T47D (cell line): ENCODE measurements around the gene SPNS2.

Experiments used
- DNase-seq, 2 experiments: peaks; one replicate each; pipeline versions ENCODE4 v3.0.0 to v3.0.0-alpha.2; 2011 to 2012; ENCODE audit warnings: low read depth in 1 of 2, low spot score in 1 of 2
- JUND ChIP-seq: IDR thresholded peaks from 2 replicates; pipeline ENCODE4 v1.6.1; 2012; ENCODE audit warnings: low read depth
- in situ Hi-C: cut with HindIII; loops from 2 replicates; pipeline ENCODE4 v1.10.0; 2016; ENCODE audit warnings: low sequenced_read_pairs, low pct_unique_long_range_greater_than_20kb

SPNS2 gene

DNA sequence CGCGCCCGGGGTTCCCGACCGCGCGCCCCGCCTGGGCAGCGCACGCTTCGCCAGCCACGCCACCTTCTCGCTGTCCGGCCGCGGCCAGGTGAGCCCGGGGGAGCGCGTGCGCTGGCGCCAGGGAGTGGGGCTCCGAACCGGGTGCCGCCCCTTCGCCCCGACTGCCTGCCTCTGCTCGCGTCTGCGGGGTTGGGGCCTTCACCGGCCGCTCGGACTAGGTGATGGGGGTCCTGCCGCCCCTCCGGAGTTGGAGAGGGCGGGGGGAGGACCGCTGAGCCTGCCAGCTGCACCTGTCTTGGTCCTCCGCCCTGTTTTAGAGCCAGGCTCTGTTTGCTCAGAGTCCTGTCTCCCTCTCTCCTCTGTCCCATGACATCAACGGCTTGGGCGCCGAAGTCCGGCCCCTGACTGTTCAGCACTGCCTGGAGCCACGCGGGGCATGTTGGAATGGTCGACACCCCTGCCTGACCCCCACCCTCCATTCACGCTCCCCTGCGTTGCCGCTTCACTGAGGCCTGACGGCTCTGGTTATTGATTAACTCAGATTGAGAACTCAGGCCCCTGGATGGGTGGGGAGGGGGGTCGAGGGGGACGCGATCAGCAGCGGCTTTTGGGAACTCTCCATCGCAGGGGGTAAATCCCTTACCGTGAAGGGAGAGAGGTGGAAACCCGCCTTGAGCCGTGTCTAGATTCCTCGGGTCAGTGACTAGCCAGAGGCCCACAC is 86.4 kb downstream of the SPNS2 start:
- DNase-seq = no peak
- TF ChIP-seq JUND = no peak
- in situ Hi-C loops = no loop called here

DNA sequence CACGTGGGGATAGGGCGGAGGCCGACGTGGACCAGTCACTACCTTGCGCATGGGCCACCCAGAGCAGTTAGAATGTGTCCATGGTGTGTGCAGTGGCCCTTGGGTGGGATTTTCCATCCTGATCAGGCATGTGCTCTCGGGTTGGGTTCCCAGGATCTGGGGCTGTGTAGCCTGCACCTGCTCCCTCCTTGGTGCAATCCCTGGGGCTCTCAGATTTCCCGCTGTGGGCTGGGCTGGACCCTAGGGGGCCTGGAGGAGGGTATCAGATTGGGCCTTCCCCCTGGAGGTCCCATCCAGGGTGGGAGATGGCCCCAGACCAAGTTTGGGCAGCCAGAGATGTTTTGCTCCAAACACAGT is 86.9 kb downstream of the SPNS2 start:
- no peak for DNase-seq
- no peak for TF ChIP-seq JUND
- in situ Hi-C loops = no loop called here

DNA sequence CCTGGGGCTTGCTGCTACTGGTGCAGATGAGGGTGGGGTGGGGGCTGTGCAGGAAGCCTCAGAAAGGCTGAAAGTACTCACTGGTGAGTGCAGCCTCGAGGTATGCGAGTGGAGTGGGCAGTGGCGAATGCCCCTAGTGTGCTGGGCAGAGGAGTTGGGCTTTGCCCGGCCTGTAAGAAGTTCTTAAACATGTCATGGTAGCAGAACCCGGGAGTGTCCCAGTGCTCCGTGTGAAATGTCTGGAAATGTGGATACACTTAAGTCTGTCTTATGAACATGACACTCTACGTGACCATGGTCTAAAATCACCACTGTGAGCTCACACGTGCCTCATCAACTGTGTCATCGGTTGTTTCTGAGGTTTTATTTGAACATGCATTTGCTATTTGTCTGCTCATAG is 87.4 kb downstream of the SPNS2 start:
- no peak for DNase-seq
- no peak for TF ChIP-seq JUND
- in situ Hi-C loops = no loop called here

GRCh38 chr17:4587195-4587594 is 88.5 kb downstream of the SPNS2 start:
- no peak for DNase-seq
- TF ChIP-seq JUND = no peak
- in situ Hi-C loops = no loop called here

DNA sequence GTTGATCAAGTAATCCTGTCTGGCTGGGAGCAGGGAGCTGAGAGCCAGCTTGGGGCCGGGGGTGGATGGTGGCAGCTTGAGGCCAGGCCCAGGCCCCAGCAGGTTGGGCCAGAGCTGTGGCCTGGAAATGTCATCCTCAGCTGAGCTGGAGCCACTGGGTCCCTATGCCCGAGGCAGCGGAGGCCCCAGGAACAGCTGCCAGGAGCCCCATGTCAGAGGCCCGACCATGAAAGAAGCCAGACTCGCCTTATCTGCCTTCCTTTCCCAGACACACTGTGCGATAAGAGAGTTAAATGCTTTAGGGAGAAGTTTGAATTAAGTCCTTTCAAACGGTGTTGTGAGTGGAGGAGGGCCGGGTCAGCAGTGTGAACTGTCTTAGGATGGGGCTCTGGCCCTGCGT is 89.1 kb downstream of the SPNS2 start:
- no peak for DNase-seq
- in situ Hi-C loops = no loop called here
- TF ChIP-seq JUND = no peak

DNA sequence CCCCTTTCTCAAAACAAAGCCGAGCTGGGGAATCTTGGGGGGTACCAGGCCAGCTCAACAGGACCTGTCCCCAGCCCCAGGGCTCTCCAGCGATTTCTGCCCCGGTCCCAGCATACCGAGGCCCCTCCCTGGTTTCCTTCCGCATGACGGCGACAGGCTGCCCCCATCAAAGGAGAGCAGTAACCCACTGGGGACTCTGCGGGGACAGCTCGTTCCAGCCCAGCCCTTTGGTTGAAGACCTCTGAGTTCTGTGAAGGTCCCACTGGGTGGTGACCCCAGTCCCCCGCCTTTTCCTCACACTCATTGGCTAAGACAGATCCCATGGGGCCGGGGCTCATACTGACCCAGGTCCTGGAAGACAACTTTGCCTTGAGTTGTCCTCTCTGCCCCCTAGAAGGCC is 89.7 kb downstream of the SPNS2 start:
- in situ Hi-C loops = no loop called here
- no peak for TF ChIP-seq JUND
- DNase-seq = no peak
